Breast epithelium (tissue), 4 donors: ENCODE measurements around the gene CENPB. TPM values are rescaled to one million over a fixed set of nuclear protein-coding genes. Genes with fewer than 3 reads are reported as not detected.
A peak's percentile ranks its signal among the peaks of the same experiment; 100 is the strongest.

Source experiments
- DNase-seq, 2 donors: peaks; one replicate each; pipeline ENCODE4 v3.0.0-alpha.2; 2019; ENCODE audit warnings: low spot score in 2 of 2
- H3K27ac ChIP-seq, 2 donors: fragments of 200-600 bp; sonication (generic) in 1 of 2; one replicate each; pipeline ENCODE4 v1.5.1; 2016 to 2019; ENCODE audit warnings: mild to moderate bottlenecking in 1 of 2
- H3K27me3 ChIP-seq, 2 donors: fragments of 200-600 bp; sonication (generic) in 1 of 2; one replicate each; pipeline versions ENCODE4 v1.5.1 to v1.6.0; 2017 to 2019; ENCODE audit warnings: control low read depth in 1 of 2, mild to moderate bottlenecking in 1 of 2
- H3K36me3 ChIP-seq: fragments of 200-600 bp; one replicate; pipeline ENCODE4 v1.5.1; 2019
- H3K4me1 ChIP-seq, 2 donors: fragments of 200-600 bp; sonication (generic); one replicate each; pipeline ENCODE4 v1.5.1; 2016 to 2019; ENCODE audit warnings: control low read depth in 1 of 2
- H3K4me3 ChIP-seq, 3 donors: fragments of 200-600 bp; sonication (generic); 1 replicate in 2 of 3; 2 replicates in 1 of 3; pipeline ENCODE4 v1.5.1; 2016 to 2019; ENCODE audit warnings: mild to moderate bottlenecking in 3 of 3, moderate library complexity in 2 of 3
- H3K9me3 ChIP-seq, 2 donors: fragments of 200-600 bp; sonication (generic) in 1 of 2; one replicate each; pipeline ENCODE4 v1.5.1; 2016 to 2019; ENCODE audit warnings: control low read depth in 1 of 2
- CTCF ChIP-seq, 3 donors: fragments of 450-650 bp; IDR thresholded peaks; one replicate each; pipeline ENCODE4 v1.5.1; 2016 to 2017; ENCODE audit warnings: antibody characterized with exemption in 3 of 3, mild to moderate bottlenecking in 3 of 3, moderate library complexity in 3 of 3
- POLR2A ChIP-seq: fragments of 450-650 bp; IDR thresholded peaks from one replicate; pipeline ENCODE4 v1.6.1; 2016; ENCODE audit warnings: antibody characterized with exemption, mild to moderate bottlenecking, moderate library complexity
- POLR2AphosphoS5 ChIP-seq, 3 donors: sonication (generic); formaldehyde crosslinking; IDR thresholded peaks; one replicate each; pipeline ENCODE4 v1.6.1; 2017; ENCODE audit warnings: antibody characterized with exemption in 3 of 3
- intact Hi-C: fragments of 100-400 bp; cut with DNase I; formaldehyde crosslinking; loops from one replicate; pipeline ENCODE4 v1.15.1; 2023; ENCODE audit warnings: low total_unique reads
- total RNA-seq, 3 donors: library from RNA; depleted of rRNA; stranded (reverse); fragments of >200 nt; gene quantifications; one replicate each; pipeline ENCODE4 v1.1.0, GENCODE V29; 2016

The CENPB gene
- total RNA-seq, 3 donors from 2014 or later, result 55.5 to 69.8 (median 68.2) TPM

- intact Hi-C loops, result no loop called here
- peak in 1 of 2 donors; percentile 55 for DNase-seq
- Histone ChIP-seq H3K4me1 (peaks cover 7 to 8% of the 10 kb centered on the region in 2 donors), H3K36me3 (no peaks in the 10 kb centered on the region), H3K4me3 (peak overlapping the region; percentile 42 to 75 (median 59)), H3K27me3 (no peaks in the 10 kb centered on the region), H3K27ac (peak overlapping the region; percentile 36 to 45), H3K9me3 (no peaks in the 10 kb centered on the region)
- TF ChIP-seq POLR2A (no peak), CTCF (IDR thresholded peaks at IDR 0.05) (no peak), POLR2AphosphoS5 (IDR thresholded peaks at IDR 0.05) (no peak)
Observed at GRCh38 chr20:3777716-3778629, 8.6 kb downstream of the CENPB start.

- H3K4me1 ChIP-seq, result peaks cover 4 to 8% of the 10 kb centered on the region in 2 donors
- H3K27me3 ChIP-seq, result no peaks in the 10 kb centered on the region
- DNase-seq, result no peak
- H3K4me3 ChIP-seq, result peak overlapping the region; percentile 42 to 75 (median 59)
- peak overlapping the region; percentile 36 to 45 for H3K27ac ChIP-seq
- TF ChIP-seq POLR2A (no peak), POLR2AphosphoS5 (IDR thresholded peaks at IDR 0.05) (no peak), CTCF (IDR thresholded peaks at IDR 0.05) (no peak)
- H3K36me3 ChIP-seq, result no peaks in the 10 kb centered on the region
- intact Hi-C loops, result no loop called here
- H3K9me3 ChIP-seq, result no peaks in the 10 kb centered on the region
Observed at GRCh38 chr20:3777381-3777715, 9.2 kb downstream of the CENPB start.

- Histone ChIP-seq H3K36me3 (no peaks in the 10 kb centered on the region), H3K4me1 (peaks cover 0 to 3% of the 10 kb centered on the region in 2 donors), H3K4me3 (no peak overlapping the region), H3K27ac (no peak overlapping the region), H3K27me3 (no peaks in the 10 kb centered on the region), H3K9me3 (no peaks in the 10 kb centered on the region)
- DNase-seq, result no peak
- intact Hi-C loops, result no loop called here
- TF ChIP-seq POLR2AphosphoS5 (IDR thresholded peaks at IDR 0.05) (no peak), CTCF (IDR thresholded peaks at IDR 0.05) (no peak), POLR2A (no peak)
Observed at GRCh38 chr20:3775457-3776108, 11.0 kb downstream of the CENPB start.

- no peak for DNase-seq
- no peaks in the 10 kb centered on the region for H3K4me1 ChIP-seq
- no peaks in the 10 kb centered on the region for H3K27me3 ChIP-seq
- TF ChIP-seq POLR2A, result no peak
- no peak for TF ChIP-seq CTCF (IDR thresholded peaks at IDR 0.05)
- no peak for TF ChIP-seq POLR2AphosphoS5 (IDR thresholded peaks at IDR 0.05)
- H3K27ac ChIP-seq, result no peak overlapping the region
- H3K4me3 ChIP-seq, result no peak overlapping the region
- no peaks in the 10 kb centered on the region for H3K36me3 ChIP-seq
- intact Hi-C loops, result no loop called here
- H3K9me3 ChIP-seq, result no peaks in the 10 kb centered on the region
Observed at GRCh38 chr20:3771552-3772058, 14.9 kb downstream of the CENPB start.
